OCI-LY3 (cell line): ENCODE measurements around the gene RFC1.

Experiments used
- H2AFZ ChIP-seq: fragments of 200-600, 300-600 bp; shearing (Covaris generic); 2 replicates; pipeline ENCODE4 v1.6.0; 2014; ENCODE audit warnings: antibody characterized with exemption, low read depth, low read length
- H3K27ac ChIP-seq: fragments of 200-600, 300-600 bp; sonication (generic); 2 replicates; pipeline ENCODE4 v1.5.1; 2014; ENCODE audit warnings: mild to moderate bottlenecking, low read length, moderate library complexity, mixed read lengths
- H3K27me3 ChIP-seq: fragments of 200-600, 300-600 bp; sonication (generic); 2 replicates; pipeline ENCODE4 v1.6.1; 2014; ENCODE audit warnings: low read depth, low read length, mixed read lengths
- H3K36me3 ChIP-seq: fragments of 200-600, 300-600 bp; sonication (generic); replicated peaks from 2 replicates; pipeline ENCODE3; 2014; ENCODE audit warnings: low read depth, low read length, mixed read lengths
- H3K4me1 ChIP-seq: fragments of 300-600, 200-600 bp; sonication (generic); 2 replicates; pipeline ENCODE4 v1.6.1; 2014; ENCODE audit warnings: low read length, mixed read lengths
- H3K4me2 ChIP-seq: fragments of 200-600, 300-600 bp; sonication (generic); 2 replicates; pipeline ENCODE4 v1.6.1; 2014; ENCODE audit warnings: low read length, mixed read lengths
- H3K4me3 ChIP-seq: fragments of 300-600, 200-600 bp; sonication (generic); 2 replicates; pipeline ENCODE4 v1.5.1; 2014; ENCODE audit warnings: antibody characterized with exemption, mild to moderate bottlenecking, low read length, moderate library complexity
- H3K79me2 ChIP-seq: fragments of 300-600, 200-600 bp; shearing (Covaris generic); 2 replicates; pipeline ENCODE4 v1.6.1; 2014; ENCODE audit warnings: mild to moderate bottlenecking, low read length, mixed read lengths
- H3K9ac ChIP-seq: fragments of 300-600, 200-600 bp; shearing (Covaris generic); 2 replicates; pipeline ENCODE4 v1.6.0; 2014; ENCODE audit warnings: mild to moderate bottlenecking, low read length, moderate library complexity
- H3K9me3 ChIP-seq: fragments of 200-600, 300-600 bp; shearing (Covaris generic); 2 replicates; pipeline ENCODE4 v1.6.1; 2014; ENCODE audit warnings: low read length, mixed read lengths; ENCODE audit not compliant: insufficient read depth
- H4K20me1 ChIP-seq: fragments of 200-600, 300-600 bp; sonication (generic); 2 replicates; pipeline ENCODE4 v1.6.1; 2016; ENCODE audit warnings: low read length, mixed read lengths; ENCODE audit not compliant: insufficient read depth
- CTCF ChIP-seq: fragments of 200-600, 300-600 bp; sonication (generic); IDR thresholded peaks from 2 replicates; pipeline ENCODE4 v1.5.1; 2014; ENCODE audit warnings: antibody characterized with exemption, low read length, low read depth
- EZH2phosphoT487 ChIP-seq: fragments of 200-600 bp; shearing (Covaris generic); IDR thresholded peaks from 2 replicates; pipeline ENCODE4 v1.6.1; 2018; ENCODE audit warnings: antibody characterized with exemption, mixed run types, low read depth

RFC1 gene

GRCh38 chr4:39326468-39326977 is 39.6 kb downstream of the RFC1 start:
- Histone ChIP-seq H4K20me1 (peaks cover 19% of the 10 kb centered on the region), H3K4me1 (peaks cover 10% of the 10 kb centered on the region), H2AFZ (no peak overlapping the region), H3K79me2 (peaks cover 34% of the 10 kb centered on the region), H3K27ac (no peak overlapping the region), H3K4me3 (no peak overlapping the region), H3K27me3 (no peaks in the 10 kb centered on the region), H3K9ac (no peak overlapping the region), H3K4me2 (no peak overlapping the region), H3K9me3 (no peaks in the 10 kb centered on the region), H3K36me3 (peaks cover 28% of the 10 kb centered on the region)
- no peak for TF ChIP-seq CTCF

GRCh38 chr4:39324897-39325613 is 41.1 kb downstream of the RFC1 start:
- no peak overlapping the region for H3K4me2 ChIP-seq
- no peak overlapping the region for H2AFZ ChIP-seq
- H3K4me1 ChIP-seq, result no peaks in the 10 kb centered on the region
- no peaks in the 10 kb centered on the region for H3K9me3 ChIP-seq
- H3K4me3 ChIP-seq, result no peak overlapping the region
- H3K79me2 ChIP-seq, result peaks cover 22% of the 10 kb centered on the region
- peaks cover 12% of the 10 kb centered on the region for H4K20me1 ChIP-seq
- no peak overlapping the region for H3K27ac ChIP-seq
- H3K36me3 ChIP-seq, result peaks cover 38% of the 10 kb centered on the region
- TF ChIP-seq EZH2phosphoT487 (no peak), CTCF (no peak)
- no peak overlapping the region for H3K9ac ChIP-seq
- H3K27me3 ChIP-seq, result no peaks in the 10 kb centered on the region

- TF ChIP-seq CTCF (no peak), EZH2phosphoT487 (no peak)
- no peaks in the 10 kb centered on the region for H3K9me3 ChIP-seq
- H3K4me3 ChIP-seq, result no peak overlapping the region
- peaks cover 12% of the 10 kb centered on the region for H4K20me1 ChIP-seq
- H3K4me2 ChIP-seq, result no peak overlapping the region
- no peaks in the 10 kb centered on the region for H3K4me1 ChIP-seq
- H3K36me3 ChIP-seq, result peaks cover 42% of the 10 kb centered on the region
- H3K9ac ChIP-seq, result no peak overlapping the region
- no peak overlapping the region for H2AFZ ChIP-seq
- H3K79me2 ChIP-seq, result peaks cover 17% of the 10 kb centered on the region
- H3K27ac ChIP-seq, result no peak overlapping the region
- no peaks in the 10 kb centered on the region for H3K27me3 ChIP-seq
Observed at GRCh38 chr4:39324446-39324845, 41.7 kb downstream of the RFC1 start.

GRCh38 chr4:39323821-39324220 is 42.3 kb downstream of the RFC1 start:
- no peaks in the 10 kb centered on the region for H3K27me3 ChIP-seq
- H3K27ac ChIP-seq, result no peak overlapping the region

More at GRCh38 chr4:39323821-39324220, 42.3 kb downstream of the RFC1 start:
- Histone ChIP-seq H3K9ac (no peak overlapping the region), H3K4me1 (no peaks in the 10 kb centered on the region), H3K79me2 (peaks cover 12% of the 10 kb centered on the region), H4K20me1 (peaks cover 12% of the 10 kb centered on the region), H3K9me3 (no peaks in the 10 kb centered on the region), H3K4me2 (no peak overlapping the region), H2AFZ (no peak overlapping the region), H3K4me3 (no peak overlapping the region), H3K36me3 (peaks cover 42% of the 10 kb centered on the region)
- TF ChIP-seq EZH2phosphoT487 (no peak), CTCF (no peak)
